ENCODE measurements around the gene ZDHHC4.

Gene ZDHHC4

DNA sequence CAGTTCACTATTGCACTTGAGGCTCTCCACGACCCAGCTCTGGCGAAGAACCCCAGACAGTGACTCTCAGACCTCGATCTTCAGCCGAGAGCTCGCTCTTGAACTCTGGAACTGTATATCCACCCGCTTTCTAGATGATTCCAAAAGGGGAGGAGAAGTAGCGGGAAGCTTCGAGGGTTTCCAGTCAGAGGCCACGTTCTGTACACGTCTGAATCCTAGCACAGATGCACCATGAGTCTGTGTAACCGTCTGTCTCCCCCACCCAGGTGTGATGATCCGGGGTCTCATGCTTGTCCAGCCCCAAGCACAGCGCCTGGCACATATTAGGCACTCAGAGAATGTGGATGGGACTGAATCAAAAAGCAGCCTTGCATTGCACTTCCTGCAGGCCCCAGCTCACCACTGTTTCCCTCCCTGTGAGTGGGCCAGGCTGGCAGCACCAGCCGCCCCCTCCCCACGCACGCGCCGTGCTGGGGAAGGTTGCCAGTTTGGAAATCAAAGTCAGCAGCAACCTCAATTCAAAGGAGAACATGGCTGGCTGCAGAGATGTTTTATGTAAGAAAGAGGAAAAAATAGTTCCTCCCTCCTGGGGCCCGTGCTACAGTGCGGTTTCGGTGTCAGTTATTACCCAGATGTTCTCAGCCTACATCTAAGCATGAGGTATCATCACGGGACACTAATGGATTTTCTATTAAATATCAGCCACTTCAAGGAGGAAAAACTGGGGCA is 31.7 kb upstream of the ZDHHC4 start:
- DNase-seq = peak; percentile 29

DNA sequence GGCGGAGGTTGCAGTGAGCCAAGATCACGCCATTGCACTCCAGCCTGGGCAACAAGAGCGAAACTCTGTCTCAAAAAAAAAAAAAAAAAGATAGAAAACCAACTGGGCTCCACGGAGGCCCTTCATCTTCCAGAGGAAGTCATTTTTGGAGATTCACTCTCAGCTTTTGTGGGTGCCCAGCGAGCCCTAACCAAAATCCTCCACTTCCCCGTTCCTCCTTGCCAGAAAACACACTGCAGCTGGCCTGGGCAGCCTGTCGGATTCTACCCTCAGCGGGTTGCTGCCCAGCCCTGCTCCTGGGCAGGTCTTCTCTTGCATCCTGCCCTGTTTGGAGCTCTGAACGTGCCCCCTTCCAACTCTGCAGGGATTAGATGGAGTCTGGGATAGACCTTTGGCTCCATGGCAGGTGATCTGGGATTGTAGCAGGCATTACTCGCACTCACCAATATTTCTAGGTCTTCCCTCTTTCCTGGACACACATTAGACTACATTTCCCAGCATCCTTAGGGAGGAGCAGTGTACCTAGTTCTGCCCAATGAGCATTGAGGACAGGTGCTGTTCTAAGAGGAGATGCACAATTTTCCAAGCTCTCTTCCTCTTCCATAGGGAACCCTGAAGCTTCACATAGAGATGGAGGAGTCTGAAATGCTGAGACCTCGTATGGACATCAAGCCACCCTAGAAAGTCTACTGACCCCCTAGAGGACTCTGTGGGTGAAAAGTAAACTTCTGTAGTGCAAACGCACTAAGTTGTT is 30.6 kb upstream of the ZDHHC4 start:
- Histone ChIP-seq H4K20me1 (ENCODE audit: insufficient read depth, low read length) (no peaks in the 10 kb centered on the region), H3K9ac (ENCODE audit: low read length) (no peak overlapping the region), H3K27me3 (replicated peaks; ENCODE audit: insufficient read depth, low read length) (no peaks in the 10 kb centered on the region), H3K27ac (ENCODE audit: low read length) (no peak overlapping the region), H3K4me3 (ENCODE audit: low read length) (no peak overlapping the region), H3K79me2 (ENCODE audit: low read length) (no peaks in the 10 kb centered on the region), H3K36me3 (replicated peaks; ENCODE audit: insufficient read depth, low read length) (no peaks in the 10 kb centered on the region), H2AFZ (ENCODE audit: low read length) (no peak overlapping the region), H3K9me2 (replicated peaks; ENCODE audit: insufficient read depth, low read length) (no peaks in the 10 kb centered on the region), H3K4me1 (ENCODE audit: low read length) (0 out of 2 replicates have a peak, but pooled peaks cover 5% of the 10 kb centered on the region), H3K9me3 (replicated peaks; ENCODE audit: insufficient read depth, low read length) (no peaks in the 10 kb centered on the region), H3K4me2 (ENCODE audit: low read depth, low read length) (no peak overlapping the region), H3F3A (ENCODE audit: insufficient read depth, low read length) (no peaks in the 10 kb centered on the region)
- TF ChIP-seq EZH2phosphoT487 (IDR thresholded peaks at IDR 0.05; ENCODE audit: low read length) = no peak
- TF ChIP-seq, protein P1, sequence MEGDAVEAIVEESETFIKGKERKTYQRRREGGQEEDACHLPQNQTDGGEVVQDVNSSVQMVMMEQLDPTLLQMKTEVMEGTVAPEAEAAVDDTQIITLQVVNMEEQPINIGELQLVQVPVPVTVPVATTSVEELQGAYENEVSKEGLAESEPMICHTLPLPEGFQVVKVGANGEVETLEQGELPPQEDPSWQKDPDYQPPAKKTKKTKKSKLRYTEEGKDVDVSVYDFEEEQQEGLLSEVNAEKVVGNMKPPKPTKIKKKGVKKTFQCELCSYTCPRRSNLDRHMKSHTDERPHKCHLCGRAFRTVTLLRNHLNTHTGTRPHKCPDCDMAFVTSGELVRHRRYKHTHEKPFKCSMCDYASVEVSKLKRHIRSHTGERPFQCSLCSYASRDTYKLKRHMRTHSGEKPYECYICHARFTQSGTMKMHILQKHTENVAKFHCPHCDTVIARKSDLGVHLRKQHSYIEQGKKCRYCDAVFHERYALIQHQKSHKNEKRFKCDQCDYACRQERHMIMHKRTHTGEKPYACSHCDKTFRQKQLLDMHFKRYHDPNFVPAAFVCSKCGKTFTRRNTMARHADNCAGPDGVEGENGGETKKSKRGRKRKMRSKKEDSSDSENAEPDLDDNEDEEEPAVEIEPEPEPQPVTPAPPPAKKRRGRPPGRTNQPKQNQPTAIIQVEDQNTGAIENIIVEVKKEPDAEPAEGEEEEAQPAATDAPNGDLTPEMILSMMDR (IDR thresholded peaks at IDR 0.05; ENCODE audit: low read length) = no peak
- DNase-seq = no peak

More for the DNA sequence above, 31.7 kb upstream of the ZDHHC4 start:
- TF ChIP-seq, protein P1 (IDR thresholded peaks at IDR 0.05; ENCODE audit: low read length) = no peak
- TF ChIP-seq EZH2phosphoT487 (IDR thresholded peaks at IDR 0.05; ENCODE audit: low read length) (no peak), EZH2 (optimal IDR thresholded peaks at IDR 0.05; ENCODE audit: low read depth, low read length) (no peak)
- H3K4me1 ChIP-seq (ENCODE audit: low read length) = 0 out of 2 replicates have a peak, but pooled peaks cover 5% of the 10 kb centered on the region
- H3K27me3 ChIP-seq (replicated peaks; ENCODE audit: insufficient read depth, low read length) = no peaks in the 10 kb centered on the region
- H3F3A ChIP-seq (ENCODE audit: insufficient read depth, low read length) = no peaks in the 10 kb centered on the region
- H4K20me1 ChIP-seq (ENCODE audit: insufficient read depth, low read length) = no peaks in the 10 kb centered on the region
- H3K9me2 ChIP-seq (replicated peaks; ENCODE audit: insufficient read depth, low read length) = no peaks in the 10 kb centered on the region
- H3K4me3 ChIP-seq (ENCODE audit: low read length) = no peak overlapping the region
- H3K27ac ChIP-seq (ENCODE audit: low read length) = no peak overlapping the region
- H3K9ac ChIP-seq (ENCODE audit: low read length) = no peak overlapping the region
- no peaks in the 10 kb centered on the region for H3K36me3 ChIP-seq (replicated peaks; ENCODE audit: insufficient read depth, low read length)
- peak overlapping the region; percentile 18; the same call in 1 of the 2 replicates for H3K4me2 ChIP-seq (ENCODE audit: low read depth, low read length)
- no peaks in the 10 kb centered on the region for H3K9me3 ChIP-seq (replicated peaks; ENCODE audit: insufficient read depth, low read length)
- 0 out of 2 replicates have a peak overlapping the region, but pooled peaks have one; percentile 17 for H2AFZ ChIP-seq (ENCODE audit: low read length)
- H3K79me2 ChIP-seq (ENCODE audit: low read length) = no peaks in the 10 kb centered on the region

DNA sequence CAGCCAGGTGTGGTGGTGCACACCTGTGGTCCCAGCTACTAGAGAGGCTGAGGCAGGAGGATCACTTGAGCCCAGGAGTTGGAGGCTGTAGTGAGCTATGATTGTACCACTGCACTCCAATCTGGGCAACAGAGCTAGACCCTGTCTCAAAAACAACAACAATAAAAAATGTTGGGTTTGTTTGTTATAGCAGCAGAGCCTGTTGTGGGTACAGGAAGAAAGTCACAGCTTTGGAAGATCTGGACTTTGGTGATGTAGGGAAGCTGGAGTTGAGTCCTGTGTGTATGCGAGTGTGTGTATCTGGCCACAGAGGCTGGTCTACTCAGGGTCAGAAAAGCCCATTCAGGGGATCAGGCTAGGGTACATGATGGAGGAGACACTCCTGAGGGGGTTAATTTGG is 29.9 kb upstream of the ZDHHC4 start:
- TF ChIP-seq, protein P1 (IDR thresholded peaks at IDR 0.05; ENCODE audit: low read length) = no peak
- TF ChIP-seq EZH2phosphoT487 (IDR thresholded peaks at IDR 0.05; ENCODE audit: low read length) (no peak), EZH2 (optimal IDR thresholded peaks at IDR 0.05; ENCODE audit: low read depth, low read length) (no peak)
- no peaks in the 10 kb centered on the region for H3K79me2 ChIP-seq (ENCODE audit: low read length)
- H2AFZ ChIP-seq (ENCODE audit: low read length) = no peak overlapping the region
- H4K20me1 ChIP-seq (ENCODE audit: insufficient read depth, low read length) = no peaks in the 10 kb centered on the region
- H3K4me3 ChIP-seq (ENCODE audit: low read length) = no peak overlapping the region
- no peaks in the 10 kb centered on the region for H3K27me3 ChIP-seq (replicated peaks; ENCODE audit: insufficient read depth, low read length)
- H3K9me3 ChIP-seq (replicated peaks; ENCODE audit: insufficient read depth, low read length) = no peaks in the 10 kb centered on the region
- no peaks in the 10 kb centered on the region for H3F3A ChIP-seq (ENCODE audit: insufficient read depth, low read length)
- DNase-seq = no peak
- no peak overlapping the region for H3K9ac ChIP-seq (ENCODE audit: low read length)
- H3K4me2 ChIP-seq (ENCODE audit: low read depth, low read length) = no peak overlapping the region
- H3K9me2 ChIP-seq (replicated peaks; ENCODE audit: insufficient read depth, low read length) = no peaks in the 10 kb centered on the region
- H3K4me1 ChIP-seq (ENCODE audit: low read length) = 0 out of 2 replicates have a peak, but pooled peaks cover 5% of the 10 kb centered on the region
- H3K36me3 ChIP-seq (replicated peaks; ENCODE audit: insufficient read depth, low read length) = no peaks in the 10 kb centered on the region
- H3K27ac ChIP-seq (ENCODE audit: low read length) = no peak overlapping the region
